Pulmonary artery endothelial cell (primary cell): ENCODE results near the gene ELAVL1. TPM values are rescaled to one million over a fixed set of nuclear protein-coding genes. Genes with fewer than 3 reads are reported as not detected.
"Not testable (repeated sequence)": the region's sequence is repeated elsewhere in the genome, so short reads cannot be mapped to it uniquely, and the experiment has no call there.

Experiments used
- DNase-seq: peaks from one replicate; pipeline ENCODE4 v3.0.0-alpha.2; 2011; ENCODE audit warnings: low read depth, low spot score
- total RNA-seq: library from RNA; depleted of rRNA; stranded (reverse); fragments of >200 nt; gene quantifications from 2 replicates; pipeline ENCODE4 v1.2.3, GENCODE V29; 2014

Gene ELAVL1
- total RNA-seq, 1 donor from 2014 or later = 65.6 TPM

DNA sequence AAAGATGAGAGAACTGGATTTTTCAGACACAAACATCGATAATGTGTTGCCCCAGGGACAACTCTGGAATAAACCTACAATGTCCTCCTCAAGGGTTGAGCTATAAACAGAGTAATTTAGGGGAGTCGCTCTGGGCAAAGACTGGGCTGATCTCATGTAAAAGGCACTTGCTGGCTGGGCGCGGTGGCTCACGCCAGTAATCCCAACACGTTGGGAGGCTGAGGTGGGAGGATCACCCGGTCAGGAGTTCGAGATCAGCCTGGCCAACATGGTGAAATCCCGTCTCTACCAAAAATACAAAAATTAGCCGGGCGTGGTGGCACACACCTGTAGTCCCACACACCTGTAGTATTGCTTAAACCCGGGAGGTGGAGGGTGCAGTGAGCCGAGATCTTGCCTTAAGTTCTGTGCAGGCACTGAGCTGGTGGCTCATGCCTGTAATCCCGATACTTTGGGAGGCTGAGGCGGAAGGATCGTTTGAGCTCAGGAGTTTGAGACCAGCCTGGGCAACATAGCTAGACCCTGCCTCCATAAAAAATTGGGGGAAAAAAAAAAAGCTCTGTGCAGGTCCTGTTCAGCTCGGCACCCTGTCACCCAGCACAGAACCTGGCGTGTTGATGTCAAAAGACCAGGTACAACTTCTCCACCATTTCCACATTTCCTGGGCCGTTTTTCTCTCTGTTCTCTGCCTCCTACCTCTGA lies 63.4 kb downstream of the ELAVL1 start:
- no peak for DNase-seq

DNA sequence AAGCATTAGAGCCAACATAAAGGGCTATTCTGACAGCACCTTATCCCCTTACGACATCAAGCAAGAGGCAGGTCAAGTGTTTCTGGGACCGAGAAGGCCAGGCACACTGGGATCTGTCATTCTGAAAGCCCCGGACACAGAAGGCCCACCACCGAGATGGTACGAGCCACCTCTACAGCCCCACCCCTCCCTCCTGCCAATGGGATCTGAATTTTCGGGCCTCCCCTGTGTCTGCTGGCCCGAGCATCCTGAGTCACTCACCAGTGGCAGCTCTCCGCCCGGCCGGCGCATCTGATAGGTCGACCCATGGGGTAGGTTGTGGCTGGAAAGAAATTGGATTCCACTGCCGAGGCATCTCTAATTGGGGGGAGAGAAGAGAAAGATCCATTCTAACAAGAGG lies 64.6 kb downstream of the ELAVL1 start:
- no peak for DNase-seq

DNA sequence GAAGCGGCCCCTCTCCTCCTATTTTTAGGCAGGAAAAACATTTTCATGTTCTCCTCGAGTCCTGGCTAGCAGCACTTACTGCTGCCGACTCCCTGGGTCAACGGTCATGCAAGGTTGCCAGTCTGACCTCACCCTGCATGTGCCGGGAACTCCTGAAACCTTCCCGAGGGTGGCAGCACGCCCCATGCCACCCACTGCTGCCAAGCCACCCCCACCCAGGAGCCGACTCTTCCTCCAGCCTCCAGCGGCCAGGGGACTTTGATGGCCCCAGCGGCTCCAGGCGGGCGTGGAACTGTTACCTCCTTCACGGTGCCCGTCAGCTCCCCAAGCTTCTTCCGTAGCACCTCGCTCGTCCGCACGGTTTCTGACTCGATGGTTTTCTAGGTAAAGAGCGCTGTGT lies 70.7 kb downstream of the ELAVL1 start:
- DNase-seq = no peak

DNA sequence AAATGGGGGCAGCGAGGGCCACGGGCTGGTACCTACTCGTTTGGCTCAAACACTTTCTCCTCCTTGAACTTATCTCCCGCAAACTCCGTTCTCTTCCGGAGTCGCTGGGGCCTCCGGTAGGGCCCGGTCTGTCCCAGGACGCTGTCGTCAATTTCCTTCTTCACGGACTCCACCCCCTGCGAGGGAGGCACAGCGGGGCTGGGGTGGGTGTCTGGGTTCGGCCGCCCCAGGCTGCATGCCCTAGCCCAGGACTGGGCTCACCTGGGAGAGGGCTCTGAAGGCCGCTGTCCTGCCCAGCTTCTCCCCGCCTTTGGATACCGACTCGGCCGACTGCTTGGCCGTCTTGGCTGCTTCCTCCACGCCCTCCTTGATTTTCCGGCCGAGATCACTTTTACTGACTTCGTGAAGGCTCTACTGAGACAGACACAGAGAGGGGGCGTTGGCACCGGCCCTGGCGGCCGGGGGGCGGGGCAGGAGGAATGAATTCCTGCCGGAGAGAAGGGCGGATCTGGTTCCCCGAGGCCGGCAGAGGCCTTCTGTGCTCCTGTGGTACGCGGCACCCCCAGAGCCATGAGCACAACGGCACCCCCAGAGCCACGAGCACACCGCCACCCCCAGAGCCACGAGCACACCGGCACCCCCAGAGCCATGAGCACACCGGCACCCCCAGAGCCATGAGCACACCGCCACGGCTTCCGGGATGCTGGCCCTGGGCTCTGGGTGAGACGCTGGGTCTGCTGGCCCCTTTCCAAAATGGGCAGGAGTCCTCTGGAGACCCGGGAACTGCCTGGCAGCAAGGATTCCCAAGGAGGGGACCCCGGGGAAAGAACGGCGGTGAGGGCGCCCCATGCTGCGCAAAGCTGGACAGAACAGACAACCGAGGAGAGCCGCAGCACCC lies 71.4 kb downstream of the ELAVL1 start:
- no peak for DNase-seq

DNA sequence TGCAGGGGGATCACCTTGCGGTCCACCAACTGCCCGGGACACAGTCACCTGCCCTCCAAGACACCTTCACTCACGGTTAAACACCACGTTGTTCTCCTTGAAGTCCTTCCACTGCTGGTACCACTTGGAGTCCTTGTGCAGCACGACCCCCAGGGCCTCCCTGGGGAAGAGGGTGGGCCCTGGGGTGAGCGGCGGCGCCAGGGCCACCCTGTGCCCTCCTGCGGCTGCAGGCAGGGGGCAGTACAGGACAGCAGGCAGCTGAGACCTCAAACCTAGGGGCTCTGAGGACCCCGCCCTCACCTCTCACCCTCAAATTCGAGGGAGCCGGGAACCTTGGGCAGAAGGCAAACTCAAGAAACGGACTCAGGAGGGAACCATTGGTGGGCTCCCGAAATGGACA lies 72.0 kb downstream of the ELAVL1 start:
- DNase-seq = no peak

DNA sequence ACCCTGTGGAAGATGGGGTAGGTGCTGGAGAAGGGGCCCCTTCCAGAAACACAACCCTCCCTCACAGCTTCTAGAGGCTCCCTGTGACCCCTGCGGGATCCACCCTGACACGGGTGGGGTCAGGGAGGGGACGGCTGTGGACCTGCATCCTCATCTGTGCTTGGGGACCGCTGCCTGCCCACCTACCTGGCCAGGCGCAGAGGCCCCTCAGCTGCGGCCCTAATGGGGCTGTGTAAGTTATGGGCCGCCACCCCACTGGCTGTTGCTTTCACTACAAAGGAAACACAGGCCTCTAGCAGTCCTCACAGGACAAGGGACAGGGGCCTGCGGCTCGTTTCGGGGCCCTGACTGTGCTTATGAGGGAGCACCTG lies 72.5 kb downstream of the ELAVL1 start:
- DNase-seq = no peak

DNA sequence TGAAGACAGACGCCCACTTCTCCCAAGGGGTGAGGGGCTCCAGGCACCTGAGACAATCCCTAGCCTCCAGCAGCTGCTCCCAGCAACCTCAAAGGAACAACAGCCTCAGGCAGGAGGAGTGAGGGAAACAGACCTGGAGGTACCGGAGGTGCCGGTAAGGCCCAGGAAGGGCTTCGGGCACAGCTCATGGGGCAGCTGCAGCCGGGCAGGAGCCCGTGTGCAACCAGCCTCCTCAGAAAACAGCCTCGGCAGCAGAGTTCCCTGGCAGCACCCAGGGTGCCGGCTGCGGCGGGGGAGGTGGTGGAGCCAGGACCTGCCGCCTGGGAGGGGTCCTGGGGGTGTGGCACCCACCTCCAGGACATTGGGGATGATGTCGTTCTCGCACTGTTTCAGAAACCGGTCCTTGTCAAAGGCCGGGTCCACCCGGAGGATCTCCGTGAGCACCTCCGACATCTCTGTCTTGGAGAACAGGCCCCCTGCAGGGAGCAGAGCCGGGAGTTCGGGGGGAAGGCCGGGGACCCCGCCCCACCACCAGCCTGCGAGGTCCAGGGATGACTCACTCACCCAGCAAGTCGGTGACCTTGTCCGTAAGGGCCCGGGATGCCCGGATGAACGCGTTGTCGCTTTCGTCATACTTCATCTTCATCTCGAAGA lies 73.0 kb downstream of the ELAVL1 start:
- DNase-seq = no peak

DNA sequence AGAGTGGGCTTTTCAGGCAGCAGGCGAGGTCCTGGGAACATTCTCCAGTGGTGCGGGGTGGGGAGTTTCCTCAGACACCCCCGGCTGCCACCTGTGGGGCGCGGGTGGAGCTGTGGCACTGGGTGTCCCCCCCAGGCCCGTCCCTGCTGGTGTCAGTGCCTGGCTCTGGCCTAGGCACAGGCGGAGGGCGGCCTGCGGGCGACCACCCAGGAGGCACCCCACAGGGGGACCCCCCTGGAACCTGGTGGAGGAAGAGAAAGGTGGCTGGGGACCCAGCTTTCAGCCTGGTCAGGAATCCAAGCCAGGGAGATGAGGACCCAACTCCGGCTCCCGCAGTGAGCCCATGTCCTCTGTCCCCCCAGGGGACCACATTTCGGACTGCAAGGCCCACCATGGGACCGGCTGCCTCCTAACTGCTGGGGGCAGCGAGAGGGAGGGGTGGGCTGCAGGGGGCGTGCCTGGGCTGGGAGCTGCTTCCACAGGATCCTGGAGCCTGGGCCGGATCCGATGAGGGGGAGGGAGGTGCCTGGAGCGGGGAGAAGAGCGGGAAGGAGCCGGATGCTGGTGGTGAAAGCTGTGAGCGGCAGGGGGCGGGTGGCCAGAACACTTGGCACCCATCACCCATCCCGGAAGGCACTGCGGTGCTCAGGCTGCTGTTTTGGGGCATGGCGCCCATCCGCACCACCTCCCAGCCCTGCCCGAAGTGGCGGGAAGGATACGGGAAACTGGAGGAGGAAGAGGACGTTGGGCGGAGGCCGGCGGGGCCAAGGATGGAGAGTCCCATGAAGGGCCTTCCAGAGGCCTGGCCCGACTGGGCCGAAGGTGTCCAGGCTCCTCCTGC lies 74.0 kb downstream of the ELAVL1 start:
- DNase-seq = no peak

DNA sequence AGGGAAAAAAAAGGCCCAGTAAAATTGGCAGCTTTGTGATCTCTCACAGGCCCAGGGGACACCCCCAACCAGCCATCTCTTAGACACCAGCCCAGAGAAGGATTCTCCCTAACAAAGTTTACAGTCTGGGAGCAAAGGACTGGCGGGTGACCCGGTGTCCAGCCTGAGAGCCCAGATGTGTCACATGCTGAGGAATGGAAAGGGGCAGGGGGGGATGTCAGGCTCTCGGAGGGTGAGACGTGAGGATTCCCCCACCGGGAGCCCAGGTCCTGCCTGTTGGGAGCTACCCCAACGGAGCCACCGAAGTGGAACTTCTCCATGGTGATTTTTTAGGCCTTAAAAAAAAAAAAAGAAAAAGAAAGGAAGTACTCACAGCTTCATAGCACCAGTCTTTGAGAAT lies 74.7 kb downstream of the ELAVL1 start:
- DNase-seq = no peak

DNA sequence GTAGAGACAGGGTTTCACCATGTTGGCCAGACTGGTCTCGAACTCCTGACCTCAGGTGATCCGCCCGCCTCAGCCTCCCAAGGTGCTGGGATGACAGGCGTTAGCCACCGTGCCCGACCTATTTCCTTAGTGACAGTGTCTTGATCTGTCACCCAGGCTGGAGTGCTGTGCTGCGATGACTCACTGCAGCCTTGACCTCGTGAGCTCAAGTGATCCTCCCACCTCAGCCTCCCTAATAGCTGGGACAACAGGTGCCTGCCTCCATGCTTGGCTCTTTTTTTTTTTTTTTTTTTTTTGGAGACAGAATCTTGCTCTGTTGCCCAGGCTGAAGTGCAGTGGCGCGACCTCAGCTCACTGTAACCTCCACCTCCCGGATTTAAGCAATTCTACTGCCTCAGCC lies 75.4 kb downstream of the ELAVL1 start:
- DNase-seq = not testable (repeated sequence)

DNA sequence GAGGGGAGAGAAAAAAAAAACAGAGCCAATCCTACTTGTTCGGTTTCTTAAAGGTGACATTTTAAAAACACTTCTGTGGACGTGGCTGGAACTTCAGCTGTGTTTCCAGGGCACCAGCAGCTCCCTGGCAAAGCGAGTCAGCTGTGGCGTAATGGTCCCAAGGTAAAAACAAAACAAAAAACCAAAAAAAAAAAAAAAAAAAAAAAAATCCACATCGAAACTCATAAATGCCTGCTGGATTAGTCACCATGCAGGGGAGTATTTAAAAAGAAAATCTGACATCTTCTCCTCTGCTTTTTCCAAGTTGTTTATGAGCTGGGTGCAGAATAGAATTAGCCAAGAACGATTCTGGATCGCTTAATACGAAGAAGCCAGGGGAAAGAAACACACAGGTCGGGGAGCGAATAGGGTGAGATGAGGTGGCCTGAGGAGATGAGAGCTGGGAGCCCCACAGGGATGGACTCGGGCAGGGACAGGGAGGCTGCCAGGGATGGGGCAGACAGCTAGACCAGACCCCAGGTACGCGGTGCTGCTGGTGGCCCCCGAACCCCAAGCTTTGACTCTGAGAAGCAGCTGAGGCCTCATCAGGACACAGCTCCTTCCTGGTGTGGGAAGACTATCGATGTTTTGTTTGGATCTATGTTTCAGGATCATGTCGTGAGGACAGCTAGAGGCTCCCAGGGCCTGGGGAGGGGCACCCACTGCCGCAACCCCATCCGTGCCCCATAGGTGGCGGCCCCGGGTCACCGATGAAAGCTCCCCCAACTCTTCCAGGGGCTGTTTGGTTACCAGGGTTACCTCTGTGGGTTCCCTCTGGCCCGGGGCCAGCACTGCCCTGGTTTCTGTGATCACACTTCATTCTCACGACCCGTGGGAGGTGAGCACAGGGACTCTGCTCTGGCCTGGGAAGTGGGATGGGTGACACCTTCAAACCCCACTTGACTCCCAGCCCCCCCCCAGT lies 76.4 kb downstream of the ELAVL1 start:
- DNase-seq = no peak

DNA sequence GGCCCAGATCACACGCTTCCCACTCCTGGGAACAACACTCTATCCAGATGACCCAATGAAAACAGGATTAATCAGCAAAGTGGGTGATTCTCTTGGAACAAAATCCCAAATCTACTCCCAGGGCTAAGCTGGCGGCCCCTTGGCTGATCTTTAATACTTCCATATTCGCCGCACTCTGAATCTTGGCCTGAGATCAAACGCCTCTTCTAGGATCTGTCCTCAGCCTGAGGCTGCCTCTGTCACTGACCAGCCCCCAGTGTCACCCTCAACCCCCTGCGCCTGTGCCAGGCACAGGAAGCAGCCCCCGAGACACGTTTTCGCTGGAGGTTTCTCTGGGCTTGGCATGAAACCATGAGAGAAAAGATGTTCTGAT lies 77.1 kb downstream of the ELAVL1 start:
- no peak for DNase-seq

DNA sequence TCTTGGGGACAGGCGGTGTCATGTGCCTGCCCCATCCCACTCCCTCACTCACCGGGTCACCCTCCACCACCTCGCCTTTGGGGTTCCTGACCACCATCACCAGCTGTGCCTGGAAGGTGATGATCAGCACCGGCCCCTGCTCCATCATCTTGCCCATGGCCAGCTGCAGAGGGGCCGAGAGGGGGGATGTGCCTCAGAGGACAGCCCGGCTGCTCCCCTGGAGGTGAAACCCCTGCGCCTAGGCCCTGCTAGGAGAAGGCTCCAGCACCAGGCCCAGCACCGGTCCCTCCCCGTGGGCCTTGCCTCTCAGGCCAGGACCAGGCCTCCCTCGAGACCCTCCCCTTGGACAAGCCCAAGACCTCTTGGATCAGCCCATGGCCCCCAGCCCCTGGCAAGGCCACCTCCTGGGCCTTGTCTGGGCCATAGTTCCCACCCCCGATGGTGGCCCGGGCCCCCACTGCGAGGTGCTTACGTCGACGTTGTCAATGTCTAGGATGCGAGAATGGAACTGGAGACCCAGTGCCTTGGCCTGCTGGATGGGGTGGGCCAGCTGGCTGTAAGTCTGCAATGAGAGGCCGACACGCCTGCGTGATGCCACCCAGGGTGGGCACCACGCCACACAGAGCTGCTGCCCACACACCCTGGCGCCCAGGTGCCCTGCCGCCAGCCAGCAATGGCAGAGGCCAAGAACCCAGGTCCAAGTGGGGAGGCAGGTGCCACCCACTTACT lies 77.7 kb downstream of the ELAVL1 start:
- DNase-seq = no peak

DNA sequence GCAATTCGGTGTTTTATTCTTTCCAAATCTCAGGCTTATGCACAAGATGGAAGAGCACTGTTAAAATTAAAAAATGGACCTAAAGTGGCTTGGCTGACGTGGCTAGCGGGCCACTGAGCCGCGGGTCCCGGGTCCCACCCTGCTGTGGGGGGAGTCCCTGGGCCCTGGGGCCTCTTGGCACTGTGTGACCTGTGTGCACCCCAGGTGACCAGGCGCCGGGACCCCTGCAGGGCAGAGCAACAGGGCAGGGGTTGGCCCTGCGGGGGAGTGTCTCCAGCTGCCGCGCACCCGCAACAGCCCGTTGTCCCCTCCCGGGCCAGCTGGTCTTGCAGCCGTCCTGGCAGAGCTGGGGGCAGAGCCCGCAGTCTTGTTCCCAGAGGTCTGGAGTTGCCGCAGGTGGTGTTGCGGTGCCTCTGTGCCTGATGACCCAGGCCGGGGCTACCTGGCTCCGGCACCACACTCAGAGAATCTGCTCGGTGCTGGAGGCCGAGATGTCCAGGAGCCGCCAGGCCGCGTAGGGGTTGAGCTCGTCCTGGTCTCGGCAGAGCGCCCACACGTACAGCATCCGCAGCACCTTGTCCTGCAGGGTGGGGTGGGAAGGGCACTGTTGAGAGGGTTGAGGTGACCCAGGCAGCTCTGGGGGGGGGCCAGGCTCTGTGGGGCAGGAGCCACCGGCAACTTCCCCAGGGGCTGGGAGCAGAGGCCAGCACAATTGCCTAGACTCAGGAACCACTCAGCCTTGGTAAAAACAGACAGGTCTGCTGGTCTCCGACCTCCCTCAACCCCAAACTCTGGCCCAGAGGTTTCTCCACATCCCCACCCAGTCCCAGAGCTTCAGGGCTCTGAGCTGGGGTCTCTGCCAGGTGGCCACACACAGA lies 78.5 kb downstream of the ELAVL1 start:
- no peak for DNase-seq

DNA sequence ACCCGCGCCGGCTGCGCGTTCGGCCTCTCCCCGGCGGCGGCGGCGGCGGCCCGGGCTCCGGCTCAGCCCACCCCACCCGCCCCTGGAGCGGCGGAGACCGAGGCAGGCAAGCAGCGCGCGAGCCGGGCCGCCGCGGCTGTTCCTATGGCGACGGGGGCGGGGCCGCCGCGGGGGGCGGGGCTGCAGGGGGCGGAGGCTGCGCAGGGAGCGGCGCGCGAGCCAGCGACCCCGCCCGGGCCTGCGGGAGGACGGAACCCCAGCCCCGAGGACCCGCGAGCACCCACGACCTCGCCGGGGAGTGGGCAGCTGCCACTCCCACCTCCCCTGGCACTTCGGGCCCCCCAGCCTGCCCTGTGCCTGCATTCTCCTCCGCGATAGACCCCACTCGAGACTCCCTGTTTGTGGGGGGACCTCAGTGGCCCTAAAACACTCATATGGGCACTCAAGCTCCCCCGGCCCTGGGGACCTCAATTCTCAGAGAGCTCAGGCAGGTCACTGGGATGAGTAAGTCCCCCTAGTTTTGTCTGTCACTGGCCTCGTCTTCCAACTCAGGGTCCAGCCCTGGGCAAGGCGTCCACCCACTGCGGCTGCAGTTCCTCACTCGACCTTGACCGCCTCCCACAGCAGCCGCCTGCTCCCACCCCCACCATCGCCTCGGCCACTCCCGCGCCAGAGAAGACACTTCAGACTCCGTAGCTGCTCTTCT lies 79.3 kb downstream of the ELAVL1 start, which contains the start of gene CTXN1:
TSS of gene CTXN1 (minus strand) at position 115 of the 706 bp plus-strand sequence. CDS start 597 bp downstream, outside the sequence.
- DNase-seq = no peak

DNA sequence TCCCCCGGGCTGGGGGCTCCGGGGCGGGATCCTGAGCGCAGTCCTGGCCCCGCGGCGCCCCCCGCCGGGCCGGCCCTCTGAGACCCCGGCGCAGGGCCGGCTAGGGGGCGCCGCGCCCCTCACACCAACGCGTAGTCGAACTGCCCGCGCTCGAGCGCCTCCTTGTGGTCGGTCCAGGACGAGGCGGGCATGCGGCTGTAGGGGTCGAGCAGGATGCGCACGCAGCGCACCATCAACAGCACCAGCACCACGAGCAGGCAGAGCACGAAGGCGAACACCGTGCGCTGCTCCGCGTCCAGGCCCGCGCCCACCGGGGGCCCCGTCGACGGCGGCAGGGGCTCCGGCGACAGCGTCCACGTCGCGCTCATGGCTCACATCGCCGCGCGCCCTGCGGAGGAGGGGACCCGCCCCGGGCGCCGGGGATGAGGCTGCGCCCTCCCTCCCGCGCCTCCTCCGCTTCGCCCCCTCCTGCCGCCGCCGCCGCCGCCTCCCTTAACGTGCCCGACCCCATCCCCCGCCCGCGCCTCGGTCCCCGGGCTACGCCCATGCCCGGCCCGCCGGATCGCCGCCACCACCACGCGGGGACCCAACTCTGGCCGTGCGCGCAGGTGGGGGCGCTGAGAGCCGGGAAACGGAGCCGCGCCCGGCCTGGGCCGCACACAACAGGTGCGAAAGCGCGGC lies 80.1 kb downstream of the ELAVL1 start:
- no peak for DNase-seq

DNA sequence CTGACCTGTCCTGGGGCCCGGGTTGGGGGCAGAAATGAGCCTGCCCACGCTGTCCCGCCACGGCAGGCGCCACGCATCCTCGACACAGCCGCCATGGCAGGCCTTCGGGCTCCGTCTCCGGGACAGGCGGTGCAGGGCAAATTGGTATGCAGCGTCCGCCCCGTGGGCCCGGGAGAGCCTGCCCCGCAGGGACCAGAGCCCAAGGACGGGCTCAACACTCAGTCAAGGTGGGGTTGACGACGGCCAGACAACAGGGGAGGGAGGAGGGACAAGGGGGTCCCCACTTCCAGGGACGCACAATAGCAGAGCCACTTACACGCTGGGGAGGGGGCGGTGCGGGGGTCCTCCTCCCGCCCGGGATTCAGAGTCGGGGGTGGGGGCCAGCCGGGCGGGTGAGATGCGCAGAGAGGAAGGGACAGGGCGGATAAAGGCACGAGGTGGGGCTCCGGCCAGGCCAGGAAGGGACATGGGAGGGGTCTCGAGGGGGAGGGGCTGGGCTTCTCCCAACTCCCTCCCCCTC lies 80.7 kb downstream of the ELAVL1 start:
- DNase-seq = no peak
